ENCODE data around the gene SMIM44. TPM values are rescaled to one million over a fixed set of nuclear protein-coding genes. Genes with fewer than 3 reads are reported as not detected.

SMIM44 gene
- total RNA-seq, 4 donors from 2014 or later: not detected

GRCh38 chr19:3494051-3494450 lies 10.8 kb upstream of the SMIM44 start:
- ATAC-seq: no peak
- H3K4me1 ChIP-seq: peaks cover 0 to 6% (median 0%) of the 10 kb centered on the region in 3 donors
- H3K36me3 ChIP-seq: peaks cover 0 to 80% of the 10 kb centered on the region in 2 donors
- no peaks in the 10 kb centered on the region for H3K9me3 ChIP-seq
- no peaks in the 10 kb centered on the region for H3K27me3 ChIP-seq
- TF ChIP-seq CTCF (IDR thresholded peaks at IDR 0.05): no peak
- H3K27ac ChIP-seq: no peak overlapping the region
- H3K4me3 ChIP-seq: no peak overlapping the region
- 100% methylated on average over 1 of the region's 15 CpGs; no CpG with 5 or more reads in 1 of the 2 donors for WGBS, 2 donors (ENCODE audit: low coverage in 1 of 2)

GRCh38 chr19:3493651-3494050 lies 10.4 kb upstream of the SMIM44 start:
- peaks cover 0 to 80% of the 10 kb centered on the region in 2 donors for H3K36me3 ChIP-seq
- peaks cover 0 to 2% (median 0%) of the 10 kb centered on the region in 3 donors for H3K4me1 ChIP-seq
- ATAC-seq: no peak
- H3K4me3 ChIP-seq: no peak overlapping the region
- no peak overlapping the region for H3K27ac ChIP-seq
- TF ChIP-seq CTCF (IDR thresholded peaks at IDR 0.05): no peak
- TF ChIP-seq POLR2A (IDR thresholded peaks at IDR 0.05): no peak
- H3K27me3 ChIP-seq: no peaks in the 10 kb centered on the region
- H3K9me3 ChIP-seq: no peaks in the 10 kb centered on the region
- WGBS, 2 donors (ENCODE audit: low coverage in 1 of 2): 87 to 90% methylated on average over 6 to 9 of the region's 14 CpGs

- Histone ChIP-seq H3K4me1 (no peaks in the 10 kb centered on the region), H3K9me3 (no peaks in the 10 kb centered on the region), H3K27me3 (no peaks in the 10 kb centered on the region), H3K4me3 (no peak overlapping the region), H3K36me3 (peaks cover 0 to 80% of the 10 kb centered on the region in 2 donors), H3K27ac (no peak overlapping the region)
- WGBS, 2 donors (ENCODE audit: low coverage in 1 of 2): 92 to 95% methylated on average over 2 to 10 of the region's 16 CpGs
- TF ChIP-seq POLR2AphosphoS5 (IDR thresholded peaks at IDR 0.05) (no peak), POLR2A (IDR thresholded peaks at IDR 0.05) (no peak), EP300 (IDR thresholded peaks at IDR 0.05) (no peak), CTCF (IDR thresholded peaks at IDR 0.05) (no peak)
- ATAC-seq: no peak
Measured at GRCh38 chr19:3492919-3493318, 9.7 kb upstream of the SMIM44 start.

- no peak overlapping the region for H3K27ac ChIP-seq
- H3K4me1 ChIP-seq: no peaks in the 10 kb centered on the region
- H3K9me3 ChIP-seq: no peaks in the 10 kb centered on the region
- WGBS, 2 donors (ENCODE audit: low coverage in 1 of 2): 85 to 90% methylated on average over 2 to 4 of the region's 45 CpGs
- H3K4me3 ChIP-seq: no peak overlapping the region
- no peak for ATAC-seq
- no peak for TF ChIP-seq EP300 (IDR thresholded peaks at IDR 0.05)
- TF ChIP-seq POLR2AphosphoS5 (IDR thresholded peaks at IDR 0.05): no peak
- no peak for TF ChIP-seq CTCF (IDR thresholded peaks at IDR 0.05)
- no peak for TF ChIP-seq POLR2A (IDR thresholded peaks at IDR 0.05)
- no peaks in the 10 kb centered on the region for H3K27me3 ChIP-seq
- peaks cover 0 to 77% of the 10 kb centered on the region in 2 donors for H3K36me3 ChIP-seq
Measured at GRCh38 chr19:3492131-3492839, 9.0 kb upstream of the SMIM44 start.

- no peak overlapping the region for H3K27ac ChIP-seq
- H3K9me3 ChIP-seq: no peaks in the 10 kb centered on the region
- no peak for TF ChIP-seq EP300 (IDR thresholded peaks at IDR 0.05)
- no peak for TF ChIP-seq POLR2A (IDR thresholded peaks at IDR 0.05)
- TF ChIP-seq CTCF (IDR thresholded peaks at IDR 0.05): no peak
- no peak for TF ChIP-seq POLR2AphosphoS5 (IDR thresholded peaks at IDR 0.05)
- H3K4me3 ChIP-seq: no peak overlapping the region
- H3K4me1 ChIP-seq: no peaks in the 10 kb centered on the region
- ATAC-seq: no peak
- no peaks in the 10 kb centered on the region for H3K27me3 ChIP-seq
- WGBS, 2 donors (ENCODE audit: low coverage in 1 of 2): 100% methylated on average over 3 of the region's 55 CpGs; no CpG with 5 or more reads in 1 of the 2 donors
- peaks cover 0 to 69% of the 10 kb centered on the region in 2 donors for H3K36me3 ChIP-seq
Measured at GRCh38 chr19:3491396-3492119, 8.3 kb upstream of the SMIM44 start.
